AG09319 (cell line): Measurements from ENCODE around the gene ACCSL.

Experiments used
- DNase-seq: peaks from one replicate; pipeline ENCODE4 v3.0.0-alpha.2; 2010; ENCODE audit warnings: low read depth; ENCODE audit errors: extremely low read depth
- CTCF ChIP-seq: IDR thresholded peaks from 2 replicates; pipeline ENCODE4 v1.5.1; 2011; ENCODE audit warnings: low read depth, mild to moderate bottlenecking, inconsistent platforms, low read length, moderate library complexity

ACCSL gene

DNA sequence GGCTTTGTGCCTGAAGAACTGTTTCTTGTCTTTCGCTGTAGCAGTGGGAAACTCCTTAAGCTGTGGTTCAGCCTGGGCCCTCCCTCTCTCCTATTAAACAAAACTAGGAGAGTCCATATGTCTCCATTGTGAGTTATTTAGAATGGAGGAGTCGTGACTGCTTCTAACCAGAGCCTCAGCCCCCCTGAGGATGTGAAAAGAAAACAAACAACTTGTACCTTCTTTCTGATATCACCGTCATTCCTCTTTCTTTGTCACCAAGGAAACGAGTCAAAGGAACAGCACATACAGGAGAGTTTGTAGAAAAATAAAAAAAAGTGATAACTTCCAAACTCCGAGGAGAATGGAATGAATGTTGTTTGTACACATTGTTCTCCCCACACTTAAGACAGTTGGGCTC, 36.1 kb downstream of the ACCSL start:
- DNase-seq: no peak
- no peak for TF ChIP-seq CTCF

- no peak for TF ChIP-seq CTCF
- DNase-seq: no peak
These were observed 37.5 kb downstream of the ACCSL start for GRCh38 chr11:44085330-44085729.

- DNase-seq: no peak
- no peak for TF ChIP-seq CTCF
These were observed 40.6 kb downstream of the ACCSL start for GRCh38 chr11:44088377-44088776.

DNA sequence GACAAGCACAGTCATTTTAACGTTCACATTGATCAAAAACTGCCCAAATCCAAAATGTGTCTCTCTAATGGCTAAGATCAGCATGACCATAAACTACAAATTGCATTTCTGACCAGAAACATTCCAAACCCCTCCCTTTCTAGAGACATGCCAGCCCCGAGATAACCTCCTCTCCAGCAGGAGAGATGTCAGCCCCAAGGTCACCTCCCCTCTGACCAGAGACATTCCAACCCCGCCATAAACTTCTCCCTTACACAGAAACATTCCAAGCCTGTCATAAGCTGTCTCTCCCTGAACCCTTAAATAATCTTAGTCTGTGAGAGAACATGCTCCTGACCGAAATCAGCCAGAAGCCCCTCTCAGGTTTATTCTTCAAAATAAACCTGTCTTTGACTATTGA, 41.1 kb downstream of the ACCSL start:
- DNase-seq: no peak
- TF ChIP-seq CTCF: no peak

- DNase-seq: no peak
These were observed 42.8 kb downstream of the ACCSL start for GRCh38 chr11:44090539-44090938.

DNA sequence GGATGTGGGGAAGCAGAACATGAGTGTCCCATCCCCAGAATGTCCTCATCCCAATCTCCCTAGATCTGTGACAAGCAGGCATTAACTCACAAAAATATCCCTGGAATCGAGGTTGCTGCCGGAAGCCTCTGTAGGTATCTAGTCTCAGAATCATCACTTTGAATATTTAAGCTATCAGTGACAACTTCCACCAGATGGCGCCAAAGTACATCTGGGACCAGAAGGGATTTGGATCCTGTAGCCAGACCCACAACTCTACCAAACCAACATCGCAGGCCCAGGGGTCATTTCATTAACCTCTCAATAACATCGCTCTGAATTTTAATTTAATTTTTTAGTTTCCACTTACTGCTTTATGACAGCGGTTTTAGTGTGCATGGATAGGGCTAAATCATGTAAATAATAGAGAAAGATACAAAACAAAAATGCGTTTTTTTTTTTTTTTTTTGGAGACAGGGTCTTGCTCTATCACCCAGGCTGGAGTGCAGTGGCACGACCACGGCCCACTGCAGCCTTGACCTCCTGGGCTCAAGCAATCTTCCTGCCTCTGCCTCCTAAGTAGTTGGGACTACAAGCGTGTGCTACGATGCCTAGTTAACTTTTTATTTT, 46.6 kb downstream of the ACCSL start:
- DNase-seq: peak; percentile 60
- TF ChIP-seq CTCF: peak; percentile 76

More at GRCh38 chr11:44090539-44090938, 42.8 kb downstream of the ACCSL start:
- no peak for TF ChIP-seq CTCF

GRCh38 chr11:44095506-44096359, 48.0 kb downstream of the ACCSL start, which contains the start of gene EXT2:
Gene EXT2 (plus strand): TSS chr11:44095678. CDS start chr11:44107713, 12,035 bp downstream.
- DNase-seq: peak; percentile 63
- TF ChIP-seq CTCF: peak; percentile 91
